Measurements from ENCODE around the gene SAT1. TPM values are rescaled to one million over a fixed set of nuclear protein-coding genes. Genes with fewer than 3 reads are reported as not detected.

SAT1 gene
- total RNA-seq, 1 donor from 2014 or later = 99.7 TPM

DNA sequence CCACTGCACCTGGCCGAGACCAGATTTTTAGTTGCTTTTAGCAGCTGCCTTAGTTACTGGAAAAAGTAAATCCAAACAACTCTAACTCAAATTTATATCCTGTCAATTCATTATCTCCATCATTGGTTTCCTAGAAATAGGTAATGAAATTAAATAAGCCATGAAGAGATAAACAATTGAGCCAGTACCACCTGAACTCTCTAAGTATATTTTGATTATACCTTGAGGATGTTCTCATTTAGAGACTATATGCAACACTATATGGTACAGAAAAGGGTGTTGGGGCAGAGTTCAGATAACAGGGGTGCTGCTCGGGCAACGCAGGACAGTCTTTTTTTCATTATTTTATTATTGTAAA lies 35.0 kb downstream of the SAT1 start:
- Histone ChIP-seq H3K9me3 (replicated peaks) (no peaks in the 10 kb centered on the region), H3K36me3 (no peaks in the 10 kb centered on the region), H3K27me3 (ENCODE audit: low read depth) (no peaks in the 10 kb centered on the region), H3K4me1 (no peaks in the 10 kb centered on the region), H3K4me3 (no peak overlapping the region), H3K27ac (replicated peaks) (no peak overlapping the region)
- no peak for DNase-seq
- intact Hi-C loops (cut with micrococcal nuclease) = no loop called here
- TF ChIP-seq CTCF (IDR thresholded peaks at IDR 0.05; ENCODE audit: borderline replicate concordance) = no peak

DNA sequence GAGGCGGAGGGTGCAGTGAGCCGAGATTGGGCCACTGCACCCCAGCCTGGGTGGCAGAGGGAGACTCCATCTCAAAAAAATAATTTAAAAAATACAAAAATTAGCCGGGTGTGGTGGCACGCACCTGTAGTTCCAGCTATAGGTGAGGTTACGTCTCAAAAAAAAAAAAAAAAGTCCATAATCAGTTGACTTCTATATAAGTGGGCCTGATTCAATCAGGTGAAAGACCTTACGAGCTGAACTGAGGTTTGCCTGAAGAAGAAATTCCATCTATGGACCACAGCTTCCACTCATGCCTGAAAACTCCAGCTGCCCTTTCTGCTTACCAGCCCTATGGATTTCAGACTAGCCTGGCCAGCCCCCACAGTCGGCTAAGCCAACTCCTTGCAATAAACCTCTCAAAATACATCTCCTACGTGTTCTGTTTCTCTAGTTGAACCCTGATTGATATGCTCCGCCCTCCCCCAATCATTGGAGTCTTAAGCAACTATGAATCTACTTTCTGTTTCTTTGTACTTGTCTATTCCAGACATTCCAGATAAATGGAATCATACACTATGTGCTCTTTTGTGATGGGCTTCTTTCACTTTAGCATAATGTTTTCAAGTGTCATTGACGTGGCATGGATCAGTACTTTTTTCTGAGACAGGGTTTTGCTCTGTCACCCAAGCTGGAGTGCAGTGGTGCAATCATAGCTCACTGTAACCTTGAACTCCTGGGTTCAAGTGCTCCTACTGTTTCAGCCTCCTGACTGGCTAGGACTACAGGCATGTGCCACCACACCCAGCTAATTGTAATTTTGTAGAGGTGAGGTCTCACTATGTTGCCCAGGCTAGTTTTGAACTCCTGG lies 36.6 kb downstream of the SAT1 start:
- H3K27ac ChIP-seq (replicated peaks) = no peak overlapping the region
- H3K9me3 ChIP-seq (replicated peaks) = no peaks in the 10 kb centered on the region
- DNase-seq = no peak
- H3K36me3 ChIP-seq = no peaks in the 10 kb centered on the region
- TF ChIP-seq CTCF (IDR thresholded peaks at IDR 0.05; ENCODE audit: borderline replicate concordance) = no peak
- intact Hi-C loops (cut with micrococcal nuclease) = no loop called here
- no peaks in the 10 kb centered on the region for H3K27me3 ChIP-seq (ENCODE audit: low read depth)
- no peaks in the 10 kb centered on the region for H3K4me1 ChIP-seq
- no peak overlapping the region for H3K4me3 ChIP-seq

GRCh38 chrX:23820235-23820782 lies 37.3 kb downstream of the SAT1 start:
- intact Hi-C loops (cut with micrococcal nuclease) = no loop called here
- DNase-seq = no peak
- TF ChIP-seq CTCF (IDR thresholded peaks at IDR 0.05; ENCODE audit: borderline replicate concordance) = no peak
- no peaks in the 10 kb centered on the region for H3K9me3 ChIP-seq (replicated peaks)
- no peaks in the 10 kb centered on the region for H3K4me1 ChIP-seq
- H3K27me3 ChIP-seq (ENCODE audit: low read depth) = no peaks in the 10 kb centered on the region
- H3K36me3 ChIP-seq = no peaks in the 10 kb centered on the region
- no peak overlapping the region for H3K4me3 ChIP-seq
- H3K27ac ChIP-seq (replicated peaks) = no peak overlapping the region

- intact Hi-C loops (cut with micrococcal nuclease) = no loop called here
- Histone ChIP-seq H3K27me3 (ENCODE audit: low read depth) (no peaks in the 10 kb centered on the region), H3K4me1 (no peaks in the 10 kb centered on the region), H3K27ac (replicated peaks) (no peak overlapping the region), H3K4me3 (no peak overlapping the region), H3K9me3 (replicated peaks) (no peaks in the 10 kb centered on the region), H3K36me3 (no peaks in the 10 kb centered on the region)
- DNase-seq = no peak
- no peak for TF ChIP-seq CTCF (IDR thresholded peaks at IDR 0.05; ENCODE audit: borderline replicate concordance)
Measured at GRCh38 chrX:23821847-23822246, 38.9 kb downstream of the SAT1 start.

- no peaks in the 10 kb centered on the region for H3K4me1 ChIP-seq
- H3K27ac ChIP-seq (replicated peaks) = no peak overlapping the region
- no peak overlapping the region for H3K4me3 ChIP-seq
- H3K27me3 ChIP-seq (ENCODE audit: low read depth) = no peaks in the 10 kb centered on the region
- no peaks in the 10 kb centered on the region for H3K36me3 ChIP-seq
- H3K9me3 ChIP-seq (replicated peaks) = no peaks in the 10 kb centered on the region
- intact Hi-C loops (cut with micrococcal nuclease) = no loop called here
- TF ChIP-seq CTCF (IDR thresholded peaks at IDR 0.05; ENCODE audit: borderline replicate concordance) = no peak
- no peak for DNase-seq
Measured at GRCh38 chrX:23822397-23822796, 39.4 kb downstream of the SAT1 start.

Data from left ventricle myocardium inferior (tissue), 1 donor.